Activated CD8-positive, alpha-beta T cell treated with anti-CD3 and anti-CD28 coated beads for 36 hours (primary cell): ENCODE data around the gene TAS2R46. TPM values are rescaled to one million over a fixed set of nuclear protein-coding genes. Genes with fewer than 3 reads are reported as not detected.
"Not testable (repeated sequence)": the region's sequence is repeated elsewhere in the genome, so short reads cannot be mapped to it uniquely, and the experiment has no call there.

Experiments used
- ATAC-seq: fragments of 200-7000 bp; cut with Tn5 transposase; one replicate; pipeline ENCODE4 v1.10.0; 2021; ENCODE audit warnings: mild to moderate bottlenecking, moderate library complexity
- CTCF ChIA-PET: fragments of 350-600 bp; sonication (Branson Sonifier 250); formaldehyde crosslinking; loops from one replicate; lab custom pipeline; 2021; ENCODE audit warnings: antibody characterized with exemption; lab: Charles Lee
- POLR2A ChIA-PET: fragments of 350-600 bp; sonication (Branson Sonifier 250); formaldehyde crosslinking; loops from one replicate; lab custom pipeline; 2021; ENCODE audit warnings: antibody characterized with exemption; lab: Charles Lee
- DNase-seq: peaks from one replicate; pipeline ENCODE4 v3.0.0-alpha.2; 2020
- H3K27ac Mint-ChIP-seq: one replicate; pipeline ENCODE4 v1.8.0; 2021; ENCODE audit warnings: mild to moderate bottlenecking, mixed read lengths
- H3K27me3 Mint-ChIP-seq: one replicate; pipeline ENCODE4 v1.8.0; 2021; ENCODE audit warnings: mixed read lengths
- H3K36me3 Mint-ChIP-seq: one replicate; pipeline ENCODE4 v1.8.0; 2021; ENCODE audit warnings: low read depth, mixed read lengths
- H3K4me1 Mint-ChIP-seq: one replicate; pipeline ENCODE4 v1.8.0; 2021; ENCODE audit warnings: low read depth, mixed read lengths
- H3K4me3 Mint-ChIP-seq: one replicate; pipeline ENCODE4 v1.8.0; 2021; ENCODE audit warnings: mild to moderate bottlenecking, moderate library complexity, mixed read lengths
- H3K9me3 Mint-ChIP-seq: one replicate; pipeline ENCODE4 v1.8.0; 2021; ENCODE audit warnings: mixed read lengths
- CTCF ChIP-seq: fragments of 200-600 bp; IDR thresholded peaks from one replicate; pipeline ENCODE4 v1.8.0; 2022; ENCODE audit warnings: antibody characterized with exemption, mild to moderate bottlenecking
- intact Hi-C: fragments of 100-400 bp; cut with micrococcal nuclease; formaldehyde crosslinking; loops from one replicate; pipeline ENCODE4 v1.10.0; 2022
- total RNA-seq, 2 experiments: library from RNA; stranded (reverse); gene quantifications; one replicate each; pipeline ENCODE4 v1.2.3, GENCODE V29; 2021

Gene TAS2R46
- 1 to 10 TPM in 1 of 2 experiments, under 1 TPM in 1; 0.45 to 1.3 TPM for total RNA-seq

GRCh38 chr12:11062194-11062593 is at the start of gene TAS2R46:
TSS of gene TAS2R46 (minus strand) at chr12:11062294. CDS start at chr12:11062294, 0 bp downstream.
- H3K36me3 Mint-ChIP-seq, H3K4me3 Mint-ChIP-seq, intact Hi-C loops, POLR2A ChIA-PET, H3K9me3 Mint-ChIP-seq, H3K27me3 Mint-ChIP-seq, H3K27ac Mint-ChIP-seq, CTCF ChIA-PET, DNase-seq, ATAC-seq: not testable (repeated sequence)
- peaks cover 11% of the 10 kb centered on the region for H3K4me1 Mint-ChIP-seq

GRCh38 chr12:11111213-11111612 is 49.1 kb upstream of the TAS2R46 start:
- POLR2A ChIA-PET, DNase-seq, H3K4me3 Mint-ChIP-seq, H3K27me3 Mint-ChIP-seq, intact Hi-C loops, CTCF ChIA-PET, ATAC-seq, H3K27ac Mint-ChIP-seq: not testable (repeated sequence)
- peaks cover 83% of the 10 kb centered on the region for H3K36me3 Mint-ChIP-seq
- H3K4me1 Mint-ChIP-seq: peaks cover 43% of the 10 kb centered on the region
- peaks cover 53% of the 10 kb centered on the region for H3K9me3 Mint-ChIP-seq

GRCh38 chr12:11108862-11109261 is 46.8 kb upstream of the TAS2R46 start:
- intact Hi-C loops: no loop called here
- ChIA-PET CTCF (no interaction called here), POLR2A (no interaction called here)
- H3K36me3 Mint-ChIP-seq: peaks cover 73% of the 10 kb centered on the region
- TF ChIP-seq CTCF: no peak
- H3K27me3 Mint-ChIP-seq: no peaks in the 10 kb centered on the region
- no peak overlapping the region for H3K27ac Mint-ChIP-seq
- peaks cover 32% of the 10 kb centered on the region for H3K4me1 Mint-ChIP-seq
- H3K9me3 Mint-ChIP-seq: peaks cover 41% of the 10 kb centered on the region
- ATAC-seq (no peak), DNase-seq (no peak)
- H3K4me3 Mint-ChIP-seq: no peak overlapping the region

GRCh38 chr12:11107719-11108118 is 45.6 kb upstream of the TAS2R46 start:
- Mint-ChIP-seq H3K4me3 (no peak overlapping the region), H3K27me3 (no peaks in the 10 kb centered on the region), H3K4me1 (peaks cover 29% of the 10 kb centered on the region), H3K9me3 (peaks cover 37% of the 10 kb centered on the region), H3K27ac (no peak overlapping the region), H3K36me3 (peaks cover 69% of the 10 kb centered on the region)
- no peak for TF ChIP-seq CTCF
- ChIA-PET POLR2A (no interaction called here), CTCF (no interaction called here)
- DNase-seq (no peak), ATAC-seq (no peak)
- intact Hi-C loops: no loop called here

- H3K4me1 Mint-ChIP-seq: peaks cover 24% of the 10 kb centered on the region
- ATAC-seq: no peak
- no peak overlapping the region for H3K4me3 Mint-ChIP-seq
- intact Hi-C loops: no loop called here
- H3K9me3 Mint-ChIP-seq: peaks cover 22% of the 10 kb centered on the region
- H3K36me3 Mint-ChIP-seq: peaks cover 58% of the 10 kb centered on the region
- CTCF ChIA-PET: no interaction called here
- POLR2A ChIA-PET: no interaction called here
- no peak overlapping the region for H3K27ac Mint-ChIP-seq
- no peak for DNase-seq
- no peaks in the 10 kb centered on the region for H3K27me3 Mint-ChIP-seq
- no peak for TF ChIP-seq CTCF
Observed at GRCh38 chr12:11106288-11106687, 44.2 kb upstream of the TAS2R46 start.

- peaks cover 17% of the 10 kb centered on the region for H3K4me1 Mint-ChIP-seq
- ChIA-PET CTCF (no interaction called here), POLR2A (no interaction called here)
- intact Hi-C loops: no loop called here
- H3K4me3 Mint-ChIP-seq: no peak overlapping the region
- H3K9me3 Mint-ChIP-seq: peaks cover 15% of the 10 kb centered on the region
- peaks cover 53% of the 10 kb centered on the region for H3K36me3 Mint-ChIP-seq
- DNase-seq (no peak), ATAC-seq (no peak)
- H3K27ac Mint-ChIP-seq: no peak overlapping the region
- H3K27me3 Mint-ChIP-seq: no peaks in the 10 kb centered on the region
- TF ChIP-seq CTCF: no peak
Observed at GRCh38 chr12:11105546-11105945, 43.5 kb upstream of the TAS2R46 start.

GRCh38 chr12:11094910-11095309 is 32.8 kb upstream of the TAS2R46 start:
- CTCF ChIA-PET, DNase-seq, H3K4me1 Mint-ChIP-seq, H3K27me3 Mint-ChIP-seq, ATAC-seq, H3K4me3 Mint-ChIP-seq, POLR2A ChIA-PET, H3K9me3 Mint-ChIP-seq, H3K27ac Mint-ChIP-seq: not testable (repeated sequence)
- intact Hi-C loops: loop anchor here (5.0 kb wide), 1 partner anchor 58 kb away; no protein-coding TSS in a partner anchor
- peaks cover 16% of the 10 kb centered on the region for H3K36me3 Mint-ChIP-seq
